H9 (cell line): Measurements from ENCODE around the gene NHP2. TPM values are rescaled to one million over a fixed set of nuclear protein-coding genes. Genes with fewer than 3 reads are reported as not detected.

Source experiments
- DNase-seq: peaks from one replicate; pipeline ENCODE4 v3.0.0-alpha.2; 2017
- H2AFZ ChIP-seq: one replicate; pipeline ENCODE4 v1.6.1; 2013; ENCODE audit warnings: mild to moderate bottlenecking, low read length, control low read depth, moderate library complexity
- H2AK5ac ChIP-seq: 2 replicates; pipeline ENCODE4 v1.6.1; 2013; ENCODE audit warnings: low read length, control low read depth, mixed read lengths; ENCODE audit not compliant: insufficient read length
- H2BK120ac ChIP-seq: one replicate; pipeline ENCODE4 v1.6.1; 2013; ENCODE audit warnings: low read depth, mild to moderate bottlenecking, low read length, control low read depth, inconsistent platforms; ENCODE audit not compliant: poor library complexity, severe bottlenecking
- H2BK12ac ChIP-seq: 2 replicates; pipeline ENCODE4 v1.6.1; 2013; ENCODE audit warnings: low read length, control low read depth, mixed read lengths, low read depth; ENCODE audit not compliant: insufficient read length
- H2BK15ac ChIP-seq: 2 replicates; pipeline ENCODE4 v1.6.1; 2013; ENCODE audit warnings: low read depth, low read length, control low read depth
- H2BK20ac ChIP-seq: one replicate; pipeline ENCODE4 v1.6.1; 2013; ENCODE audit warnings: low read depth, mild to moderate bottlenecking, low read length, control low read depth, inconsistent platforms; ENCODE audit not compliant: poor library complexity, severe bottlenecking
- H2BK5ac ChIP-seq: 2 replicates; pipeline ENCODE4 v1.6.1; 2013; ENCODE audit warnings: low read length, control low read depth, mixed read lengths; ENCODE audit not compliant: insufficient read length
- H3K14ac ChIP-seq: 2 replicates; pipeline ENCODE4 v1.6.1; 2013; ENCODE audit warnings: low read length, control low read depth; ENCODE audit not compliant: insufficient read depth
- H3K18ac ChIP-seq: 2 replicates; pipeline ENCODE4 v1.6.1; 2013; ENCODE audit warnings: low read depth, mild to moderate bottlenecking, mixed read lengths, low read length, control low read depth; ENCODE audit not compliant: insufficient read length
- H3K23ac ChIP-seq: 2 replicates; pipeline ENCODE4 v1.6.1; 2013; ENCODE audit warnings: low read length, control low read depth, mixed read lengths, low read depth; ENCODE audit not compliant: insufficient read length
- H3K23me2 ChIP-seq: 2 replicates; pipeline ENCODE4 v1.6.1; 2013; ENCODE audit warnings: low read depth, mild to moderate bottlenecking, mixed read lengths, low read length, control low read depth; ENCODE audit not compliant: insufficient read length, poor library complexity, severe bottlenecking
- H3K27ac ChIP-seq: 2 replicates; pipeline ENCODE4 v1.5.1; 2013; ENCODE audit warnings: low read length, control low read depth, mixed read lengths, low read depth; ENCODE audit not compliant: insufficient read length
- H3K27me3 ChIP-seq: 2 replicates; pipeline ENCODE4 v1.6.1; 2013; ENCODE audit warnings: low read length, control low read depth, inconsistent platforms; ENCODE audit not compliant: insufficient read depth
- H3K4ac ChIP-seq: 2 replicates; pipeline ENCODE4 v1.6.1; 2013; ENCODE audit warnings: low read depth, mild to moderate bottlenecking, control low read depth, inconsistent platforms, low read length, moderate library complexity
- H3K4me1 ChIP-seq: 2 replicates; pipeline ENCODE4 v1.6.1; 2013; ENCODE audit warnings: low read length, control low read depth, inconsistent platforms; ENCODE audit not compliant: insufficient read depth
- H3K4me2 ChIP-seq: 2 replicates; pipeline ENCODE4 v1.6.1; 2013; ENCODE audit warnings: low read length, control low read depth, mixed read lengths; ENCODE audit not compliant: insufficient read length, insufficient read depth
- H3K56ac ChIP-seq: 2 replicates; pipeline ENCODE4 v1.6.1; 2013; ENCODE audit warnings: low read depth, mild to moderate bottlenecking, mixed read lengths, low read length, control low read depth; ENCODE audit not compliant: insufficient read length
- H3K79me1 ChIP-seq: 2 replicates; pipeline ENCODE4 v1.6.1; 2013; ENCODE audit warnings: low read depth, mild to moderate bottlenecking, moderate library complexity, low read length, control low read depth, inconsistent platforms; ENCODE audit not compliant: insufficient read depth, poor library complexity, severe bottlenecking
- H3K79me2 ChIP-seq: 2 replicates; pipeline ENCODE4 v1.6.1; 2013; ENCODE audit warnings: low read length, control low read depth, inconsistent platforms; ENCODE audit not compliant: insufficient read depth
- H3K9ac ChIP-seq: 2 replicates; pipeline ENCODE4 v1.6.1; 2013; ENCODE audit warnings: low read length, control low read depth, mixed read lengths; ENCODE audit not compliant: insufficient read length; ENCODE audit errors: extremely low read depth
- H3K9me3 ChIP-seq: one replicate; pipeline ENCODE4 v1.6.1; 2013; ENCODE audit warnings: low read depth, low read length, inconsistent platforms; ENCODE audit not compliant: control insufficient read depth
- H3T11ph ChIP-seq: one replicate; pipeline ENCODE4 v1.6.1; 2013; ENCODE audit warnings: mild to moderate bottlenecking, low read length, control low read depth, inconsistent platforms
- H4K20me1 ChIP-seq: one replicate; pipeline ENCODE4 v1.6.1; 2013; ENCODE audit not compliant: control insufficient read depth, insufficient read length, insufficient read depth
- H4K5ac ChIP-seq: 2 replicates; pipeline ENCODE4 v1.6.1; 2013; ENCODE audit warnings: low read depth, mild to moderate bottlenecking, mixed read lengths, low read length, control low read depth; ENCODE audit not compliant: insufficient read length
- H4K8ac ChIP-seq: replicated peaks from 2 replicates; pipeline ENCODE4 v1.6.1; 2013; ENCODE audit warnings: low read length, control low read depth, mixed read lengths, low read depth; ENCODE audit not compliant: insufficient read length
- H4K91ac ChIP-seq: 2 replicates; pipeline ENCODE4 v1.6.1; 2013; ENCODE audit warnings: low read depth, mild to moderate bottlenecking, moderate library complexity, mixed read lengths, low read length, control low read depth; ENCODE audit not compliant: insufficient read length
- H3K27ac Mint-ChIP-seq, 3 experiments: 2 replicates in 2 of 3; 3 replicates in 1 of 3; pipeline ENCODE4 v1.8.0; 2020 to 2021; ENCODE audit warnings: mixed read lengths in 3 of 3, mild to moderate bottlenecking in 1 of 3, moderate library complexity in 1 of 3
- H3K27me3 Mint-ChIP-seq: 2 replicates; pipeline ENCODE4 v1.8.0; 2021; ENCODE audit warnings: low read depth, mild to moderate bottlenecking, moderate library complexity, mixed read lengths
- H3K36me3 Mint-ChIP-seq, 3 experiments: 2 replicates in 2 of 3; 3 replicates in 1 of 3; pipeline ENCODE4 v1.8.0; 2020 to 2021; ENCODE audit warnings: low read depth in 3 of 3, mixed read lengths in 3 of 3; ENCODE audit not compliant: insufficient read depth in 1 of 3
- H3K4me1 Mint-ChIP-seq, 2 experiments: 2 replicates each; pipeline ENCODE4 v1.8.0; 2020; ENCODE audit warnings: mixed read lengths in 2 of 2
- H3K4me3 Mint-ChIP-seq, 2 experiments: 2 replicates in 1 of 2; 3 replicates in 1 of 2; pipeline ENCODE4 v1.8.0; 2020 to 2021; ENCODE audit warnings: mild to moderate bottlenecking in 2 of 2, mixed read lengths in 2 of 2, moderate library complexity in 1 of 2
- H3K9me3 Mint-ChIP-seq, 2 experiments: 2 replicates in 1 of 2; 3 replicates in 1 of 2; pipeline ENCODE4 v1.8.0; 2020; ENCODE audit warnings: mild to moderate bottlenecking in 2 of 2, mixed read lengths in 2 of 2, moderate library complexity in 1 of 2
- WGBS: extraction: QIAGEN DNeasy Blood & Tissue Kit; methylation state at CpG from one replicate; pipeline ENCODE4 v1.1.7; 2013; ENCODE audit warnings: missing lambda C conversion rate, low lambda C conversion rate, mixed read lengths; ENCODE audit not compliant: insufficient read length; ENCODE audit errors: extremely low coverage; 5-methylcytosine and 5-hydroxymethylcytosine counted together
- total RNA-seq: library from RNA; stranded (reverse); gene quantifications from 2 replicates; pipeline ENCODE4 v1.2.1, GENCODE V29; 2021
- TF ChIP-seq, protein P1 (sequence below): fragments of 200-600 bp; sonication (generic); conservative IDR thresholded peaks from 3 replicates; pipeline ENCODE4 v1.8.0; 2021; ENCODE audit warnings: antibody characterized with exemption, mild to moderate bottlenecking

Gene NHP2
- total RNA-seq, 1 experiment from 2014 or later: 232 TPM

DNA sequence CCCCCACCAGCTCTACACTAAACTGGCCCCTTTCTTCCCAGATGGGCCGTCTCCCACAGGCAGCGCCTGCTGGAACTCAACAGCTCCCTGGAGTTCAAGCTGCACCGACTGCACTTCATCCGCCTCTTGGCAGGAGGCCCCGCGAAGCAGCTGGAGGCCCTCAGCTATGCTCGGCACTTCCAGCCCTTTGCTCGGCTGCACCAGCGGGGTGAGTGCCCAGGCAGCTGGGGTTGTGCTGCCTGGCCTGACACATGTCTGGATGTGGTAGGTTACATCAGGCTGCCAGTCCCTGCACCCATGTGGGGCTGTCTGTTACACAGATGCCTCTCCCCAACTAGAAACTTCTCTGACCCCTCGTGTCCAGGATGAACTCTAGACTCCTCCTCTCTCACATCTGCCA lies 9.8 kb downstream of the NHP2 start:
- WGBS: no CpG with 5 or more reads among the region's 10 CpGs
- Mint-ChIP-seq H3K9me3 (no peaks in the 10 kb centered on the region), H3K27me3 (no peaks in the 10 kb centered on the region)

More for the DNA sequence above, 9.8 kb downstream of the NHP2 start:
- Histone ChIP-seq H3K23ac (no peak overlapping the region), H3T11ph (no peak overlapping the region), H3K27ac (no peak overlapping the region), H2AFZ (no peak overlapping the region), H2BK120ac (no peak overlapping the region), H2BK12ac (no peak overlapping the region), H4K91ac (no peak overlapping the region), H3K56ac (no peak overlapping the region), H3K9ac (no peak overlapping the region), H3K14ac (no peak overlapping the region), H3K9me3 (no peaks in the 10 kb centered on the region), H3K4me1 (no peaks in the 10 kb centered on the region), H2AK5ac (no peak overlapping the region), H4K5ac (no peak overlapping the region), H2BK20ac (no peak overlapping the region), H3K23me2 (no peaks in the 10 kb centered on the region), H3K79me2 (no peaks in the 10 kb centered on the region), H2BK5ac (no peak overlapping the region), H2BK15ac (no peak overlapping the region), H3K4ac (no peak overlapping the region), H3K27me3 (no peaks in the 10 kb centered on the region), H3K79me1 (no peaks in the 10 kb centered on the region), H3K4me2 (no peak overlapping the region), H4K20me1 (peaks cover 2% of the 10 kb centered on the region), H4K8ac (no peak overlapping the region), H3K18ac (no peak overlapping the region)
- peaks cover 0 to 3% of the 10 kb centered on the region in 2 experiments; a peak in 1 of 4 replicates for H3K4me1 Mint-ChIP-seq
- TF ChIP-seq, protein P1, sequence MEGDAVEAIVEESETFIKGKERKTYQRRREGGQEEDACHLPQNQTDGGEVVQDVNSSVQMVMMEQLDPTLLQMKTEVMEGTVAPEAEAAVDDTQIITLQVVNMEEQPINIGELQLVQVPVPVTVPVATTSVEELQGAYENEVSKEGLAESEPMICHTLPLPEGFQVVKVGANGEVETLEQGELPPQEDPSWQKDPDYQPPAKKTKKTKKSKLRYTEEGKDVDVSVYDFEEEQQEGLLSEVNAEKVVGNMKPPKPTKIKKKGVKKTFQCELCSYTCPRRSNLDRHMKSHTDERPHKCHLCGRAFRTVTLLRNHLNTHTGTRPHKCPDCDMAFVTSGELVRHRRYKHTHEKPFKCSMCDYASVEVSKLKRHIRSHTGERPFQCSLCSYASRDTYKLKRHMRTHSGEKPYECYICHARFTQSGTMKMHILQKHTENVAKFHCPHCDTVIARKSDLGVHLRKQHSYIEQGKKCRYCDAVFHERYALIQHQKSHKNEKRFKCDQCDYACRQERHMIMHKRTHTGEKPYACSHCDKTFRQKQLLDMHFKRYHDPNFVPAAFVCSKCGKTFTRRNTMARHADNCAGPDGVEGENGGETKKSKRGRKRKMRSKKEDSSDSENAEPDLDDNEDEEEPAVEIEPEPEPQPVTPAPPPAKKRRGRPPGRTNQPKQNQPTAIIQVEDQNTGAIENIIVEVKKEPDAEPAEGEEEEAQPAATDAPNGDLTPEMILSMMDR: no peak
- peak overlapping the region in 2 of 3 experiments; percentile 34 to 48; a peak in 2 of 7 replicates for H3K27ac Mint-ChIP-seq
- H3K4me3 Mint-ChIP-seq: no peak overlapping the region
- DNase-seq: no peak
- H3K36me3 Mint-ChIP-seq: peaks cover 63 to 91% (median 78%) of the 10 kb centered on the region in 3 experiments; a peak in 6 of 7 replicates
